Ovary (tissue), 3 donors: ENCODE measurements around the gene DCUN1D4.

Experiments used
- CTCF ChIP-seq, 3 donors: fragments of 450-650 bp in 2 of 3; fragments of 200-600 bp in 1 of 3; IDR thresholded peaks; one replicate each; pipeline versions ENCODE4 v1.5.1 to v1.8.0; 2016 to 2022; ENCODE audit warnings: antibody characterized with exemption in 3 of 3, mild to moderate bottlenecking in 1 of 3
- EP300 ChIP-seq: sonication (generic); formaldehyde crosslinking; IDR thresholded peaks from one replicate; pipeline ENCODE4 v1.6.1; 2017; ENCODE audit warnings: antibody characterized with exemption
- donor health status: DM: no; HTN: no; CAD: no.

- TF ChIP-seq EP300 (no peak), CTCF (IDR thresholded peaks at IDR 0.05) (no peak)
Observed at GRCh38 chr4:51855751-51856150, 12.8 kb downstream of the DCUN1D4 start.
